Head of caudate nucleus (tissue), 42 donors: ENCODE measurements around the gene FCHSD2.
"Not testable (repeated sequence)": the region's sequence is repeated elsewhere in the genome, so short reads cannot be mapped to it uniquely, and the experiment has no call there.

Source experiments
- DNase-seq, 42 donors: peaks; one replicate each; pipeline versions ENCODE4 v3.0.0 to v3.0.0-alpha.2; 2020 to 2021; ENCODE audit warnings: mixed read lengths in 7 of 42
- intact Hi-C: fragments of 100-400 bp; cut with DNase I; formaldehyde crosslinking; loops from one replicate; pipeline ENCODE4 v1.15.0; 2022

The FCHSD2 gene

DNA sequence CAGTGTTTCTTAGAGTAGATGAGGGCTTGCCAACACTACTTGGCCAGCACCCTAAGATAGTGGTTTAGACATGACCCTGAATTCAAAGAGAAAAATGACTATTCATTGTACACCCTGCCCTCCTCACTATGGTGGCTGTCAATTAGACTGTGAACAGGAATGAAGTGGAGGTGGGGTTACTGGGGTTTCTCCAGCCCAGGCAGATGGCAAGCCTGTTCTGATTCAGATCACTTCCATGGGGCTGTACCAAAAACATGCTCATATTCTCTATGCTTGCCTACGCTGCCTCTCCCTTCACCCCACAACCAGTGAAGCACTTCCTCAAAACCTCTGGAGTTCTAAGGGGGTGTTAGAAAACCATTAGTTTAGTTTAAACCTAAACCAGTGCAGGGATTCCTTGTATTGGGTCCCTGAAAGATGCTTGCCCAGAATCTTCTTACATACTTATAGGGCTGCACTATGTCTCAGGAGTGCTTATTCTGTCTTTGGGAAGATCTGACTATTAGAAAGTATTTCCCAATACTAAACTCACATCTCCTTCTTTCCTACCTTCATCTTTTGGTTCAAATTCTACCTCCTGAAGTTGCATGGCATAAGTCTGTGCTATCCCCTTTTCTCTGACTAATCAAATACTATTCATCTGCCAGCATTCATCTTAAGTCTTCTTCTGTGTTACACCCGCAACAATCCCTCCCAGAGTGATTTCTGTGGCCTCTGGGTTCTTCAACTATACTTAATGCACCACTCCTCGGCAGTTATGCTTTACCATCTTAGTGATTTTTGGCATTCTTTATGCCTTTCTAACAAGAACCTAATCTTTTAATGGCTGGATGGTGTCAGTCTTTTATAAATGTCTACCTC, 256.1 kb downstream of the FCHSD2 start:
- peak in 7 of 42 donors; percentile 4 to 40 (median 13) for DNase-seq
- intact Hi-C loops, result no loop called here

DNA sequence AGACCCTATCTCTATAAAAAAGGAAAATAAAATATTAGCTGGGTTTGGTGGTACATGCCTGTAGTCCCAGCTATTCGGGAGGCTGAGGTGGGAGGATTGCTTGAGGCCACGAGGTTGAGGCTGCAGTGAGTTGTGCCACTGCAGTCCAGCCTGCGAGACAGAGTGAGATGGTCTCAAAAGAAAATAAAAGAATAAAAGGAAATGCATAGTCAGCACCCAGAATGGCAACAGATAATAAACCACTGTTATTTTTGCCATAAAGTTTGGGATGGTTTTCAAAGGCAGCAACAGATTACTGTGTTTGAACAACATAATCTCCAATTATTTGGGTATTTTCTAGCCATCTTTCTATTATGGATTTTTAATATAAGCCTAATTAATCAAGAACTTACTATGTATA, 266.0 kb downstream of the FCHSD2 start:
- intact Hi-C loops, result no loop called here
- no peak for DNase-seq

DNA sequence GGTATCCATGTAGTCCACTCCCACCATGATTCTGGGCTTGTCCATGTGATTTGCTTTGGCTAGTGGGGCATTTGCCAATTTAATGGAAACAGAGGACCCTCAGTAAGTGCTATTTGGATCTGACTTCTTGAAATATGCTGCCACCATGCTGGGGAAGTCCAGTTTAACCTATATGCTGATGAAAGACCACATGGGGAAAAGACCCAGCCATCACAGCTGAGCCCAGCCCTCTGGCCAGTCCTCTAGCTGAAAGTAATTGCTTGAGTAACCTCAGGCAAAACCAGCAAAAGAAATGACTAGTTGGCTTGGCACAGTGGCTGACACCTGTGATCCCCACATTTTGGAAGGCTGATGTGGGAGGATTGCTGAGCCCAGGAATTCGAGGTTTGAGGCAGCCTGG, 266.4 kb downstream of the FCHSD2 start:
- DNase-seq, result no peak
- intact Hi-C loops, result no loop called here

DNA sequence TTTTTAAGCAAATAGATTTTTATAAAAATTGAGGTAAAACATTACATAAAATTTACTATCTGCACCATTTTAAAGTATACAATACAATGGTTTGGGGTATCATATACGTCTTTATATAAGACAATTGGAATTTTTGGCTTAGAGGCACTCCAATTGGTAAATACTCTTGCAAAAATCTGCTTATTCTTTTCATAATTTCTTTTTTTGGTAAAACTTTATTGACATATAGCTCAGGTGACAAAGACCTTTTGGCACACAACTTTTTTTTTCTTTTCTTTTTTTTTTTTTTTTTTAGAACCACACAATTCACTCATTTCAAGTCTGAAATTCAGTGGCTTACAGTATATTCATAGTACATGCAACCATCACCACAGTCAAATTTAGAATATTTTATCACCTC, 270.1 kb downstream of the FCHSD2 start:
- DNase-seq, result no peak
- intact Hi-C loops, result no loop called here

DNA sequence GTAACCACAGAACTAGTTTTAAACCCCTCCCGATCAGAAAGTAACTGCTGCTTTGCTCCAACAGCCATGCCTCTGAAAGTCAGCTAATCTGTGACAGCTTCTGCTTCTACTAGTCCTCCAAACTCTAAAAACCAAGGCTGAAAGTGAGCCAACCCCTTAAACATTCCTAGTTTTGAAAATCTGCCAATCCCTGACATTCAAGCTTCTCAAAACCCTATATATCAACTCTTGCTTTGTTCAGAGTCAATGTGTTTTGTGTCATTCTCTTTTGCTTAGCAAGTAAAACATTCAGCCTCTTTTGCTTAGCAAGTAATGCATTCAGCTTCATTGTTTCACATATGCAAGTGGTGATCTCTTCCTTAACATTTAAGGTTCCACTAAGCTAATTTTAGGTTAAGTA, 271.0 kb downstream of the FCHSD2 start:
- no peak for DNase-seq
- intact Hi-C loops, result no loop called here

DNA sequence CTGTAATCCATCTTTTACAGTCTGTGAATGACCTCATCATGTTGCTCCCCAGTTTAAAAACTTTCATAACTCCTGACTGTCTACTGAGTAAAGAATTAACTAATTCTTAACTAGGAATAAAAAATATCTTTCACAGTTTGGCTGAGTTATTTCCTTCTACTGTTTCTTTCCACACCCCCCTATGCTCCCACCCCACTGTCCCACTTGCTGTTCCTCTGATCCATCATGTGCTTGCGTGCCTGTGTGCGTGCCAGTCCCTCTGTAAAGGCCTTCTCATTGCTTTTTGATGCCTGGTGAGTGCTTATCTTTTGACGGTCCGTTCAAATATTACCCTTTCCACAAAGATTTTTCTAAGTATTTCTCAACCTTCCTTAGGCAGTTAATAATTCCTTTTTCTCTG, 272.3 kb downstream of the FCHSD2 start:
- no peak for DNase-seq
- intact Hi-C loops, result no loop called here

DNA sequence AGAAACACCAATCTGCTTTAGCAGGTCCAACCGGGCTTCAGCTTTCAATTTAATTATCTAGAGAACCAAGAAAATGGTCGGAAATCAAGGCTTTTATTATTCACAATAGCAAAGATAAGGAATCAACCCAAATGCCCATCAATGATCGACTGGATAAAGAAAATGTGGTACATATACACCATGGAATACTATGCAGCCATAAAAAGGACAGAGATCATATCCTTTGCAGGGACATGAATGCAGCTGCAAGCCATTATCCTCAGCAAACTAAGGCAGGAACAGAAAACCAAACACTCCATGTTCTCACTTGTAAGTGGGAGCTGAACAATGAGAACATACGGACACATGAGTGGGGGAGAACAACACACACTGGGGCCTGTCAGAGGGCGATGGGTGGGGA, 274.1 kb downstream of the FCHSD2 start:
- DNase-seq, result no peak
- intact Hi-C loops, result no loop called here

DNA sequence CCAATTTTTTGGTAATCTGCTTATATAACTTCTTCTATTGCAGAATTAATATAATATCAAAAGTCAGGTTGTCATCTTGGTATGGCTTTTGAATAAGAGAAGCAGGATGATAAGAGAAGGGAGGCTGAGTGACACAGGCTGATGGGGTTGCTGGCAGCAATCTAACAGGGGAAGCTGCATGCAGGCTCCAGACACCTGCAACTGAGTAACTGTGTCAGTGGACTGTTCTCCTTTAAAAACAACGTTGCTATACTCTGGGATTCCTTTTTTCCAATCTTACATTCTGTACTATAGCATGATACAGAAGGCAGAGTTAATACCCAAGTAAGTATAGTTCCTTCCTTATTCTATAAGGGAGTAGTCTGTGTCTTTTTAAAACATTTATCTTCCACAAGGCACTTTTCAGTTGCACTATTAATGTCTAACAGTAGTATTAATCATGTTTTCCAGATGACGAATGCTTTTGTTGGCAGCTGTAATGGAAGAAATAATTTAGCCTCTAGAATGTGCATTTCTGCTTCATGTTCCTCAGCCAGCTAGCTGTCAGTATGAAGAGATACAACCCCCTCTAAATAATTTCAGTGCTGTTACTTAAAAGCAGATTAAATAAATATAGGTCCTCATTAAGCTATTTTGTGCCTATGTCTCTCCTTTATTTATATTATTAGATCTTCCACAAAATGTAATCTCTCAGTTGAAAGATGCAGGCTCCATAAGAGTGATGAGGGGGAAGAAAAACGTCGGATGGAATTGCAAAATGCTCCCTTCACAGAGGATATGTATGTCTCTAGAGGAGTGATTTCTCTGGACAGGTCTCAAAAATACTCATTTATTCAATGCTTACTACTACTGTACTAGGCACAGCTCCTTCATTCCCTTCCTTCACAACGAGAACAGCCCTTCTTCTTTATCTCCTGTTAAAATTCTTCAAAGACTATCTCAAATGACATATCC, 277.1 kb downstream of the FCHSD2 start:
- peak in 7 of 42 donors; percentile 15 to 46 (median 18) for DNase-seq
- intact Hi-C loops, result no loop called here

DNA sequence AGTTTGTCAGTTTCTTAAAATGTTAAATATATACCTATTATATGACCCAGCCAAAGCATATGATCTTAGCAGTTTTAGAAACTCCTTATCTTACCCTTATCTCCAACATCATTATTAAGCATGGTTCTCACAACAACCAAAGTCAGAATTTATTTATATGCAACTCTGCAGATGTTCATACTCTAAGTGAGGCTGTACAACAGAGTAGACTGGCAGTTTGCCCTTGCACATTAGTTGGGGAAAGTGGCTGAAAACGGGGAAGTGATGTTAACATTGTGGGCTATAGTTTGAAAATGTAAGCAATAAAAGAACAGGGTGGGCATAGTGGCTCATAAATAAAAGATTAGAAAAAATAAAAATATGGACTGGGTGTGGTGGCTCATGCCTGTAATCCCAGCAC, 278.2 kb downstream of the FCHSD2 start:
- no peak for DNase-seq
- intact Hi-C loops, result no loop called here

DNA sequence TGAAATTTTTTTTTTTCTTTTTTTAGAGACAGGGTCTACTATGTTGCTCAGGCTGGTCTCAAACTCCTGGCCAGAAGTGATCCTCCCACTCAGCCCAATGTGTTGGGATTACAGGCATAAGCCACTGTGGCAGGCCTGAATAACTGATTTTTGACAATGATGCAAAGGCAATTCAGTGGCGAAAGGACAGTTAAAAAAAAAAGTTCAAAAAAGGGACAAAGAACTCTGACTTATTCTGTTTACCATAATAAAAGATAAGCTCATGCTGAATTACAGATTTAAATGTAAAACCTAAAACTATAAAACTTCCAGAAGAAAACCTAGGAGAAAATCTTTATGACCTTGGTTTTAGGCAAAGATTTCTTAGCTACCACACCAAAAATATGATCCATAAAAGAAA, 279.0 kb downstream of the FCHSD2 start:
- intact Hi-C loops, result no loop called here
- no peak for DNase-seq

DNA sequence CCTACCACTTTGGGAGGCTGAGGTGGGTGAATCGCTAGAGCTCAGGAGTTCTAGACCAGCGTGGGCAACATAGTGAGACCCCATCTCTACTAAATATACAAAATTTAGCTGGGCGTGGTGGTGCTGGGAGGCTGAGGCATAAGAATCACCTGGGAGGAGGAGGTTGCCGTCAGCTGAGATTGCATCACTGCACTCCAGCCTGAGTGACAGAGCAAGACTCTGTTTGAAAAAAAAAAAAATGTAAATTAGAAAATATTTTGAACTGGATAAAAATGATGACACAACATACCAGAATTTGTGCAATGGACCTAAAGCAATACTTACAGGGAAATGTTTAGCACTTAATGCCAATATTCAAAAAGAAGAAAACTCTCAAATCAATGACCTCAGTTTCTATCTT, 281.5 kb downstream of the FCHSD2 start:
- DNase-seq, result no peak
- intact Hi-C loops, result no loop called here

DNA sequence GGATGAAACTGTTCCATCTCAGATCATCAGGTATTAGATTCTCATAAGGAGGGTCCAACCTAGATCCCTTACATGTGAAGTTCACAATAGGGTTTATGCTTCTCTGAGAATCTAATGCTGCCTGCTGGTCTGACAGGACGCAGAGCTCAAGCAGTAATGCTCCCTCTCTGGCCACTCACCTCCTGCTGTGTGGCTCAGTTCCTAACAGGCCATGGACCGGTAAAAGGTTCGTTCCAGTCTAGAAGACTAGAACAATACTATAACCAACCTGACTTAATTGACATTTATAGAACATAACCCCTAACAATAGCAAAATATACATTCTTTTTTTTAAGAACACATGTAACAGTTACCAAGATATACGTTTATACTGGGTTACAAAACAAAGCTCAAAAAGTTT, 282.1 kb downstream of the FCHSD2 start:
- intact Hi-C loops, result no loop called here
- no peak for DNase-seq

DNA sequence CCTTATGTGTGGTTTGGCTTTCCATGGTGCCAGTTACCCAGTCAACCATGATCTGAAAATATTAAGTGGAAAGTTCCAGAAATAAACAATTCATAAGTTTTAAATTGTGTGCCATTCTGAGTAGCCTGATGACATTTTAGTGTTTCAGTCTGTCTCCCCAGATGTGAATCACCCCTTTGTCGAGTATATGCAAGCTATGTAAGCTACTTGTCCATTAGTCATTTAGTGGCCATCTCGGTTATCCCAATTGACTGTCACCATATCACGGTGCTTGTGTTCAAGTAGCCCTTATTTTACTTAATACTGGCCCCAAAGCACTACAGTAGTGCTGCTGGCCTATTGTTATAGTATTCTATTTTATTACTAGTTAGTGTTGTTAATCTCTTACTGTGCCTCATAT, 283.0 kb downstream of the FCHSD2 start:
- intact Hi-C loops, result no loop called here
- no peak for DNase-seq

DNA sequence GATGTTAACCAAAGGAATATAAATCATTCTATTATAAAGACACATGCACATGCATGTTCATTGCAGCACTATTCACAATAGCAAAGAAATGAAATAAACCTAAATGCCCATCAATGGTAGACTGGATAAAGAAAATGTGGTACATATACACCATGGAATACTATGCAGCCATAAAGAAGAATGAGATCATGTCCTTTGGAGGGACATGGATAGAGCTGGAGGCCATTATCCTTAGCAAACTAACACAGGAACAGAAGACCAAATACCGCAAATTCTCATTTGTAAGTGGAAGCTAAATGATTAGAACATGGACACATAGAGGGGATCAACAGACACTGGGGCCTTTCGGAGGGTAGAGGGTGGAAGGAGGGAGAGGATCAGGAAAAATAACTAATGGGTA, 283.9 kb downstream of the FCHSD2 start:
- DNase-seq, intact Hi-C loops: not testable (repeated sequence)

DNA sequence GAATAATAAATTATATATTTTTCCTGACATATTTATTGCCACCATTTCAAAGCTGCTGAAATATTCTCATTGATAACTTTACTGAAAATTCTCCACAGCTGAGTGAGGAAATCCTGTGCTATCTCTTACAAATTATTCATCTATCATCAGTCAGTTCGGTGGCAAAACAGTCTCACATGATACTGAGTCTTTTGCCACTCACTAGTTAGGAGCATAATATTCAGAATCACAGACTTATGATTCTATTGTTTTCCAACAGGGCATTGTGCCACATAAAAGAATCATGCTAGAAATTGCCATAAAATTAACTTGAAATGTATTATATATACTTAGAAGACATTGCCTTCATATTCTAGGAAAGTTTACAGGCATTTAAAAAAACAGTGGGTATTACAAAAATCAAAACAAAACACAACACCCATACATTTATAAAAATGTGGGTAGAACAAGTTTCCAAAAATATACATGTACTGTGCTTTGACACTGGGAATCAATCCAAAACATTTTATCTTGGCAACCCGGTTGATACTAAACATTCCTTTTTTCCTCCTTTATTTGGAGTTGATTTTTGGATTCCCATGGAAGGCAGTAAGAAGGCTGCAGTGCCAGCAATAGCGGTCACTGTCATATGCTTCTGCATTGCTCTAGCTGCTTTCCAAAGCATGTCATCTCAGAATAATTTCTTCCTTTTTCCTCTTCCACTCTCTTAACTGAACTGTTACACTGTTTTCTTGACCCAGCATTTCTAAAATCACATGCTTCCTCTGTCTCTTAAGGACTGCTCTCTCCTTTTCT, 285.4 kb downstream of the FCHSD2 start:
- no peak for DNase-seq
- intact Hi-C loops, result no loop called here

DNA sequence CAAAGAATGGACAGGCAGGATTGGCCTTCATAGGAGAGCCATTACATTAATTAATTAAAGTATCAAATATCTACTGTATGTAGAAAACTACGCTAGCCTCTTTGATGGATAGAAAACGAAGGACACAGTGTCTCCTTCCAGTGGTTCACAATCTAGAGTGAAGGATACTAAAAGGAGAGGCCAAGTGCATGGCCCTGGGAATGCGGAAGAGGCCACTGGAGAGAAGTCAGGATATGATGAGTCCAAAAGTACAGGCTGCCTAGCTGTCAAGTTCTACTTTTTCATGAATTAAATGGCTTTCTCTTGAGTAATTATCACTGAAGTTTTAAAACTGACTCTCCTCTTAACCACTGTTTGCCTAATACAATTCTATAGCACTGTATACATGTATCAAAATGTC, 286.1 kb downstream of the FCHSD2 start:
- intact Hi-C loops, result no loop called here
- DNase-seq, result no peak

DNA sequence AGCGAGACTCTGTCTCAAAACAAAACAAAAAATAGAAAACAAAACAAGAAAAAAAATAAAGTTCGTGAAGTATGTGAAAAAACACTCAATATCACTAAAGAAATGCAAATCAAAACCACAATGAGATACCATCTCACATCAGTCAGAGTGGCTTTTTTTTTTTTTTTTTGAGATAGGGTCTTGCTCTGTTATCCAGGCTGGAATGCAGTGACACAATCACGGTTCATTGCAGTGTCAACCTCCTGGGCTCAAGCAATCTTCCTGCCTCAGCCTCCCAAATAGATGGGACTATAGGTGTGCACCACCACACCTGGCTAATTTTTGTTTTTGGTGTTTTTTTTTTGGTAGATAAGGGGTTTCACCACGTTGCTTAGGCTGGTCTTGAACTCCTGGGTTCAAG, 290.4 kb downstream of the FCHSD2 start:
- no peak for DNase-seq
- intact Hi-C loops, result no loop called here

DNA sequence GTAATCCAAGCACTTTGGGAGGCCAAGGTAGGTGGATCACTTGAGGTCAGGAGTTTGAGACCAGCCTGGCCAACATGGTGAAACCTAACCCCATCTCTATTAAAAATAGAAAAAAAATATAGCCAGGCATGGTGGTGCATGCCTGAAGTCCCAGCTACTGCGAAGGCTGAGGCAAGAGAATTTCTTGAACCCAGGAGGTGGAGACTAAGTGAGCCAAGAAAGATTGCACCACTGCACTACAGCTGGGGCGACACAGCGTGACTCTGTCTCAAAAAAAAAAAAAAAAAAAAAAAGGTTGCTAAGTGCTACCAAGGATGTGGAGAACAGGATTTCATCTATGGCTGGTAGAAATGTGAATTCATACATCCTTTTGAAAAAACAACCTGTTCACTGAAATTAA, 291.3 kb downstream of the FCHSD2 start:
- intact Hi-C loops, result no loop called here
- no peak for DNase-seq

DNA sequence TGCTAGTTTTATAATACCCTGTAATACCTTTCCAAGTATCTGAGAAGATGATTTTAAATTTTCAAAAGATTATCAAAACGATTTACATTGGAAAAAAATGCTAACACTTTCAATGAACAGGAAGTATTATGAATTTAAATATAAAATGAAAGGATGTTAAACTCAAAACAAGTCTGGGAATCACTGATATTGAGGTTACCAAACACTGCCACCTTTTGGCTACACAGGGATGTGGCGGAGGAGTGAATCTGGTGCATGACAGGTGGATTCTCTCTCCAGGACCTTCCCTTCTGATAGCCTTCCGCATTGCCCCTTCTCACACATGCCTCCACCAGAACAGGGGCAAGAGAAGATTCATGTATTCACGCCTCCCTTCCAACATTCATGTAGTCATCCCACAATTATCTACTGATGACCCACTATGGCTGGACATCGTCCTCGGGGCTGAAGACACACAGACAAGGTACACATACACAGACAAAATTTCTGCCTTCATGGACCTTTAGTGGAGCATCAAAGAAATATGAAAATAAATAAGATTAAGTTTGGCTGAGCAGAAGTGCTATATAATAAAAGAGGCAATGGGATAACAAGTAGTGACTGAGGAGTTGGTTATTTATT, 293.2 kb downstream of the FCHSD2 start:
- intact Hi-C loops, result no loop called here
- peak in 13 of 42 donors; percentile 33 to 72 (median 51) for DNase-seq
